ENCODE results near the gene P4HB. TPM values are rescaled to one million over a fixed set of nuclear protein-coding genes. Genes with fewer than 3 reads are reported as not detected.

Gene P4HB
- polyA plus RNA-seq, 1 donor from 2014 or later: 82.8 TPM

DNA sequence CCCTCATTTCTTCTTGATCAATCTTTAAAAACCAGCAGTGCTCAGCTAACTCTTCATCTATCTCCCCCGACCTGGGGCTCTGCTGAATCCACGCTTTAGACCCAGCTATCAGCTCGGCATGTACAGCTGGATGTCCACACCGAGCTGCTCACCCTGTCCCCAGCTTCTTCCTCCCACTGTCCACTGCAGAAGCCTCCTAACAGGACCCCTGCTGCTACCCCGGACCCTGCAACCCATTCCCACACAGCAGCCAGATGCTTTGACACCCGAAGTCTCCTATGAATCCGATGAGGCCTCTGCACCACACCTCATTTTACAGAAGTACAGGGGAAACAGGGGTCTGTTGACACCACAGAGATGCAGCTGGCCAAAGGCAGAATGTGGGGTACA, 42.6 kb downstream of the P4HB start:
- no peaks in the 10 kb centered on the region for H3F3A ChIP-seq (ENCODE audit: insufficient read depth, low read length, poor library complexity, severe bottlenecking)
- H3K27me3 ChIP-seq (ENCODE audit: insufficient read depth, low read depth, low read length): no peaks in the 10 kb centered on the region
- no peaks in the 10 kb centered on the region for H3K36me3 ChIP-seq (ENCODE audit: insufficient read depth, low read length)
- H3K9me3 ChIP-seq (ENCODE audit: low read length): no peaks in the 10 kb centered on the region
- no peaks in the 10 kb centered on the region for H4K20me1 ChIP-seq (ENCODE audit: insufficient read depth)
- TF ChIP-seq MXI1 (conservative IDR thresholded peaks at IDR 0.05; ENCODE audit: poor library complexity, severe bottlenecking): no peak
- no peak overlapping the region for H3K27ac ChIP-seq (ENCODE audit: low read length)
- H3K4me2 ChIP-seq (ENCODE audit: low read length): no peak overlapping the region
- H3K9me2 ChIP-seq (ENCODE audit: insufficient read depth, low read length): no peaks in the 10 kb centered on the region
- no peak overlapping the region for H3K4me3 ChIP-seq (ENCODE audit: low read length)
- H2AFZ ChIP-seq (ENCODE audit: low read depth, low read length): no peak overlapping the region
- H3K9ac ChIP-seq (ENCODE audit: low read length): no peak overlapping the region
- H3K79me2 ChIP-seq (replicated peaks; ENCODE audit: insufficient read depth, low read length): no peaks in the 10 kb centered on the region

DNA sequence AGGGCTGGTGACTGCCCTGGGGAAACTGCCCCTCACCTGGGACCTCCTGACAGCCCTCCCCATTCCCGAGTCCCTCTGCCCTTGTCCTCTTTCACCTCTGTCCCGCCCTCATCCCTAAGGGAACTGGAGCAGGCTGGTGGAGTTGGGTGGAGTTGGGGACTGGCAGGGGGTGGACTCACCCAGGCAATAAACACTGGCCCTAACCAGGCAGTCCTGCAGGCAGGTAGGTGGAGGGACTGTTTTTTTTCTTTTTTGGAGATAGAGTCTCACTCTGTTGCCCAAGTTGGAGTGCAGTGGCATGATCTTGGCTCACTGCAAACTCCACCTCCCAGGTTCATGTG, 44.7 kb downstream of the P4HB start:
- Histone ChIP-seq H3K9me2 (ENCODE audit: insufficient read depth, low read length) (no peaks in the 10 kb centered on the region), H3K4me3 (ENCODE audit: low read length) (no peak overlapping the region), H3K79me2 (replicated peaks; ENCODE audit: insufficient read depth, low read length) (no peaks in the 10 kb centered on the region), H3K9me3 (ENCODE audit: low read length) (no peaks in the 10 kb centered on the region), H3F3A (ENCODE audit: insufficient read depth, low read length, poor library complexity, severe bottlenecking) (no peaks in the 10 kb centered on the region), H3K4me2 (ENCODE audit: low read length) (no peak overlapping the region), H3K27ac (ENCODE audit: low read length) (no peak overlapping the region), H4K20me1 (ENCODE audit: insufficient read depth) (no peaks in the 10 kb centered on the region), H3K36me3 (ENCODE audit: insufficient read depth, low read length) (no peaks in the 10 kb centered on the region), H3K9ac (ENCODE audit: low read length) (no peak overlapping the region), H3K27me3 (ENCODE audit: insufficient read depth, low read depth, low read length) (no peaks in the 10 kb centered on the region), H2AFZ (ENCODE audit: low read depth, low read length) (no peak overlapping the region)
- TF ChIP-seq MXI1 (conservative IDR thresholded peaks at IDR 0.05; ENCODE audit: poor library complexity, severe bottlenecking) (no peak), EP300 (conservative IDR thresholded peaks at IDR 0.05; ENCODE audit: poor library complexity, severe bottlenecking) (no peak), TAF1 (IDR thresholded peaks at IDR 0.05; ENCODE audit: low read depth) (no peak), EZH2 (IDR thresholded peaks at IDR 0.05; ENCODE audit: borderline replicate concordance, insufficient read depth, low read length, poor library complexity, severe bottlenecking) (no peak), SMC3 (conservative IDR thresholded peaks at IDR 0.05; ENCODE audit: poor library complexity) (no peak), POLR2AphosphoS5 (IDR thresholded peaks at IDR 0.05) (no peak), RAD21 (conservative IDR thresholded peaks at IDR 0.05) (no peak)
- TF ChIP-seq, protein P1, sequence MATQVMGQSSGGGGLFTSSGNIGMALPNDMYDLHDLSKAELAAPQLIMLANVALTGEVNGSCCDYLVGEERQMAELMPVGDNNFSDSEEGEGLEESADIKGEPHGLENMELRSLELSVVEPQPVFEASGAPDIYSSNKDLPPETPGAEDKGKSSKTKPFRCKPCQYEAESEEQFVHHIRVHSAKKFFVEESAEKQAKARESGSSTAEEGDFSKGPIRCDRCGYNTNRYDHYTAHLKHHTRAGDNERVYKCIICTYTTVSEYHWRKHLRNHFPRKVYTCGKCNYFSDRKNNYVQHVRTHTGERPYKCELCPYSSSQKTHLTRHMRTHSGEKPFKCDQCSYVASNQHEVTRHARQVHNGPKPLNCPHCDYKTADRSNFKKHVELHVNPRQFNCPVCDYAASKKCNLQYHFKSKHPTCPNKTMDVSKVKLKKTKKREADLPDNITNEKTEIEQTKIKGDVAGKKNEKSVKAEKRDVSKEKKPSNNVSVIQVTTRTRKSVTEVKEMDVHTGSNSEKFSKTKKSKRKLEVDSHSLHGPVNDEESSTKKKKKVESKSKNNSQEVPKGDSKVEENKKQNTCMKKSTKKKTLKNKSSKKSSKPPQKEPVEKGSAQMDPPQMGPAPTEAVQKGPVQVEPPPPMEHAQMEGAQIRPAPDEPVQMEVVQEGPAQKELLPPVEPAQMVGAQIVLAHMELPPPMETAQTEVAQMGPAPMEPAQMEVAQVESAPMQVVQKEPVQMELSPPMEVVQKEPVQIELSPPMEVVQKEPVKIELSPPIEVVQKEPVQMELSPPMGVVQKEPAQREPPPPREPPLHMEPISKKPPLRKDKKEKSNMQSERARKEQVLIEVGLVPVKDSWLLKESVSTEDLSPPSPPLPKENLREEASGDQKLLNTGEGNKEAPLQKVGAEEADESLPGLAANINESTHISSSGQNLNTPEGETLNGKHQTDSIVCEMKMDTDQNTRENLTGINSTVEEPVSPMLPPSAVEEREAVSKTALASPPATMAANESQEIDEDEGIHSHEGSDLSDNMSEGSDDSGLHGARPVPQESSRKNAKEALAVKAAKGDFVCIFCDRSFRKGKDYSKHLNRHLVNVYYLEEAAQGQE (IDR thresholded peaks at IDR 0.05; ENCODE audit: borderline replicate concordance): no peak
- TF ChIP-seq, protein P2, sequence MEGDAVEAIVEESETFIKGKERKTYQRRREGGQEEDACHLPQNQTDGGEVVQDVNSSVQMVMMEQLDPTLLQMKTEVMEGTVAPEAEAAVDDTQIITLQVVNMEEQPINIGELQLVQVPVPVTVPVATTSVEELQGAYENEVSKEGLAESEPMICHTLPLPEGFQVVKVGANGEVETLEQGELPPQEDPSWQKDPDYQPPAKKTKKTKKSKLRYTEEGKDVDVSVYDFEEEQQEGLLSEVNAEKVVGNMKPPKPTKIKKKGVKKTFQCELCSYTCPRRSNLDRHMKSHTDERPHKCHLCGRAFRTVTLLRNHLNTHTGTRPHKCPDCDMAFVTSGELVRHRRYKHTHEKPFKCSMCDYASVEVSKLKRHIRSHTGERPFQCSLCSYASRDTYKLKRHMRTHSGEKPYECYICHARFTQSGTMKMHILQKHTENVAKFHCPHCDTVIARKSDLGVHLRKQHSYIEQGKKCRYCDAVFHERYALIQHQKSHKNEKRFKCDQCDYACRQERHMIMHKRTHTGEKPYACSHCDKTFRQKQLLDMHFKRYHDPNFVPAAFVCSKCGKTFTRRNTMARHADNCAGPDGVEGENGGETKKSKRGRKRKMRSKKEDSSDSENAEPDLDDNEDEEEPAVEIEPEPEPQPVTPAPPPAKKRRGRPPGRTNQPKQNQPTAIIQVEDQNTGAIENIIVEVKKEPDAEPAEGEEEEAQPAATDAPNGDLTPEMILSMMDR (IDR thresholded peaks at IDR 0.05; ENCODE audit: poor library complexity, severe bottlenecking): no peak
